ENCODE data around the gene ZFYVE21. TPM values are rescaled to one million over a fixed set of nuclear protein-coding genes. Genes with fewer than 3 reads are reported as not detected.

The ZFYVE21 gene
- total and polyA plus RNA-seq, 8 donors, result 13.7 to 32.6 (median 17.3) TPM

DNA sequence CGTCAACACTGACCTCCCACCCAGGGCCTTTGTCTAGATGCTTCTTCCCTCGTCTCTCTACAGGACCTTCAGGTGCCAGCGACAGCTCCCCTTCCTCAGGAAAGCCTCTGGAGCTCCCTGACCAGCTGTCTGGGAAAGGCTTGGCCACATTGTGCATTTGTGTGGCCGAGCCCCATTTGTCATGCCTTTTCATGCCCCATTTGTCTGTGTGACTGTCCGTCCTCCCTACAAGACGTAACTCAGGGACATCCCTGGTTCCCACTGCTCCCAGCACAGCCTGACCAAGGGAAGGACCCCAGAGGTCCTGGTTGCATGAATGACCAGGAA lies 23.8 kb downstream of the ZFYVE21 start:
- DNase-seq (no peak), FAIRE-seq (no peak), ATAC-seq (no peak)
- 88 to 94% methylated on average over 6 of the region's 6 CpGs for whole genome bisulfite sequencing, 2 donors
- no peak overlapping the region for H3K4me3 ChIP-seq
- H3K27ac ChIP-seq, result no peak overlapping the region
- no peaks in the 10 kb centered on the region for H3K4me1 ChIP-seq
- H3K27me3 ChIP-seq, result no peaks in the 10 kb centered on the region
- no peaks in the 10 kb centered on the region for H3K9me3 ChIP-seq
- TF ChIP-seq, protein P1, sequence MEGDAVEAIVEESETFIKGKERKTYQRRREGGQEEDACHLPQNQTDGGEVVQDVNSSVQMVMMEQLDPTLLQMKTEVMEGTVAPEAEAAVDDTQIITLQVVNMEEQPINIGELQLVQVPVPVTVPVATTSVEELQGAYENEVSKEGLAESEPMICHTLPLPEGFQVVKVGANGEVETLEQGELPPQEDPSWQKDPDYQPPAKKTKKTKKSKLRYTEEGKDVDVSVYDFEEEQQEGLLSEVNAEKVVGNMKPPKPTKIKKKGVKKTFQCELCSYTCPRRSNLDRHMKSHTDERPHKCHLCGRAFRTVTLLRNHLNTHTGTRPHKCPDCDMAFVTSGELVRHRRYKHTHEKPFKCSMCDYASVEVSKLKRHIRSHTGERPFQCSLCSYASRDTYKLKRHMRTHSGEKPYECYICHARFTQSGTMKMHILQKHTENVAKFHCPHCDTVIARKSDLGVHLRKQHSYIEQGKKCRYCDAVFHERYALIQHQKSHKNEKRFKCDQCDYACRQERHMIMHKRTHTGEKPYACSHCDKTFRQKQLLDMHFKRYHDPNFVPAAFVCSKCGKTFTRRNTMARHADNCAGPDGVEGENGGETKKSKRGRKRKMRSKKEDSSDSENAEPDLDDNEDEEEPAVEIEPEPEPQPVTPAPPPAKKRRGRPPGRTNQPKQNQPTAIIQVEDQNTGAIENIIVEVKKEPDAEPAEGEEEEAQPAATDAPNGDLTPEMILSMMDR (IDR thresholded peaks at IDR 0.05), result no peak
- H3K36me3 ChIP-seq, result peaks cover 0 to 55% (median 12%) of the 10 kb centered on the region in 3 donors
- intact Hi-C loops (cut with DNase I), result loop anchor here in 1 of 3 donors (10.0 kb wide), 1 partner anchor 175 kb away; no protein-coding TSS in a partner anchor

DNA sequence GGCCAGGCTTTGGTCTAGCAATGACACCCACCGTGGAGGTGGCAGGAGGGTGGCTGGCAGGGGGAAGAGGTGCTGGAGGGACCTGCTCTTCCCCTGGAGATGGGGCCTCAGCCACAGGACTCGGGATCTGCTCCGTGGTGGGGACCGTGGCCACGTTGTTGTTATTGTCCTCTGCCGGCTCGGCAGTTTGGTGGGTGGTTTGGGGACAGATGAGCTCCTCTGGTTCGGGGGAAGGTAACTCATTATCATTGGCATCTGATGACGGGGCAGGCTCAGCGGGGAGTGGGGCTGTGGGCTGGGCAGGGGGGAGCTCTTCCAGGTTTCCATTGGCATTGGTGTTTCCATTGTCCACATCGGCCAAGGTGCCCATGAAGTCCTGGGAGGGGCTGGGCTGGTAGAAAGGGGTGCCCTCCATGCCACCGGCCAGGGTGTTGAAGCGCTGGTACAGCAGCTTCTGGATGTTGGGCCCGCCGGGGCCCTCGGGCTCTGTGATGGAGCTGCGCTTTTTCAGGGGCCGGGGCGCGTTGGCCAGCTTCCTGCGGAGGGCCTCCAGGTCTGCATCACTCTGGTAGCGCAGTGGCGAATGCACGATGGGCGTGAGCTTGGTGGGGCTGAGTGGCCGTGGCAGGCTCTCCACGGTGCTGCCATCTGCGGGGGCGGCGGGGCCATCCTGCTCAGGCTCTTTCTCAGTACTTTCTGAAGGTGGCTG lies 24.3 kb downstream of the ZFYVE21 start:
- WGBS, 2 donors, result 92 to 94% methylated on average over 29 to 30 of the region's 30 CpGs
- no peaks in the 10 kb centered on the region for H3K4me1 ChIP-seq
- intact Hi-C loops (cut with DNase I), result loop anchor here in 1 of 3 donors (10.0 kb wide), 1 partner anchor 175 kb away; no protein-coding TSS in a partner anchor
- H3K4me3 ChIP-seq, result no peak overlapping the region
- no peaks in the 10 kb centered on the region for H3K27me3 ChIP-seq
- TF ChIP-seq, protein P1 (IDR thresholded peaks at IDR 0.05), result no peak
- no peak overlapping the region for H3K27ac ChIP-seq
- H3K36me3 ChIP-seq, result peaks cover 0 to 60% (median 12%) of the 10 kb centered on the region in 3 donors
- DNase-seq, result peak in 2 of 6 donors; percentile 7 to 62
- H3K9me3 ChIP-seq, result no peaks in the 10 kb centered on the region
- FAIRE-seq, result no peak
- ATAC-seq, result no peak

- no peak overlapping the region for H3K27ac ChIP-seq
- no peak overlapping the region for H3K4me3 ChIP-seq
- TF ChIP-seq, protein P1 (IDR thresholded peaks at IDR 0.05), result no peak
- 88 to 89% methylated on average over 13 to 14 of the region's 14 CpGs for WGBS, 2 donors
- DNase-seq (peak in 1 of 6 donors; percentile 5), FAIRE-seq (no peak), ATAC-seq (no peak)
- H3K9me3 ChIP-seq, result no peaks in the 10 kb centered on the region
- intact Hi-C loops (cut with DNase I), result no loop called here
- peaks cover 0 to 69% (median 12%) of the 10 kb centered on the region in 3 donors for H3K36me3 ChIP-seq
- H3K4me1 ChIP-seq, result no peaks in the 10 kb centered on the region
- H3K27me3 ChIP-seq, result no peaks in the 10 kb centered on the region
Measured at GRCh38 chr14:103740991-103741689, 25.5 kb downstream of the ZFYVE21 start.

- no peaks in the 10 kb centered on the region for H3K9me3 ChIP-seq
- TF ChIP-seq, protein P1 (IDR thresholded peaks at IDR 0.05), result no peak
- no peaks in the 10 kb centered on the region for H3K4me1 ChIP-seq
- 82 to 87% methylated on average over 9 of the region's 9 CpGs for WGBS, 2 donors
- intact Hi-C loops (cut with DNase I), result no loop called here
- DNase-seq (peak in 1 of 6 donors; percentile 8), FAIRE-seq (no peak), ATAC-seq (no peak)
- no peaks in the 10 kb centered on the region for H3K27me3 ChIP-seq
- no peak overlapping the region for H3K27ac ChIP-seq
- no peak overlapping the region for H3K4me3 ChIP-seq
- H3K36me3 ChIP-seq, result peaks cover 0 to 62% (median 12%) of the 10 kb centered on the region in 3 donors
Measured at GRCh38 chr14:103741876-103742275, 26.3 kb downstream of the ZFYVE21 start.

Measured in pancreas (tissue), 10 donors.